CD1c-positive myeloid dendritic cell (primary cell): Measurements from ENCODE around the gene TANGO6.
"Not testable (repeated sequence)": the region's sequence is repeated elsewhere in the genome, so short reads cannot be mapped to it uniquely, and the experiment has no call there.

ENCODE experiments used
- DNase-seq: peaks from one replicate; pipeline ENCODE4 v3.0.0-alpha.2; 2016; ENCODE audit errors: extremely low spot score

Gene TANGO6

DNA sequence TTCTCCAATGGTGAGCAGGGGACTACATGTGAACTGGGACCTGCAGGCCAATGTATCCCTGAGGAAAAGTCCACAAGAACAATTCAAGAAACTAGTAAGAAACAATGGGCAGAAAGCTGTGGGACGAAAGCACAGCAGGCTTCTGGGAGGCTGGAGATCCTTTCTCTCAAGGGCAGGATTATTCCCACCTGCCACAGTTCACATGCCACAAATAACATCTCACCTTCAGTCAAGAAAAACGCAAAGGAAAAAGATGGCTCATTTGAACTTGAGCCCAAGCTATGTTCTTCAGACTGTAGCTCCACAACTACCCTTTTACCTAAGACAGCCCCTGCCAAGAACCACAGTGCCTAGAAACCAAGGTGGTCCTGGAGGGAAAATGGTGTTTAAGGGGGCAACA is 275.1 kb downstream of the TANGO6 start:
- no peak for DNase-seq

DNA sequence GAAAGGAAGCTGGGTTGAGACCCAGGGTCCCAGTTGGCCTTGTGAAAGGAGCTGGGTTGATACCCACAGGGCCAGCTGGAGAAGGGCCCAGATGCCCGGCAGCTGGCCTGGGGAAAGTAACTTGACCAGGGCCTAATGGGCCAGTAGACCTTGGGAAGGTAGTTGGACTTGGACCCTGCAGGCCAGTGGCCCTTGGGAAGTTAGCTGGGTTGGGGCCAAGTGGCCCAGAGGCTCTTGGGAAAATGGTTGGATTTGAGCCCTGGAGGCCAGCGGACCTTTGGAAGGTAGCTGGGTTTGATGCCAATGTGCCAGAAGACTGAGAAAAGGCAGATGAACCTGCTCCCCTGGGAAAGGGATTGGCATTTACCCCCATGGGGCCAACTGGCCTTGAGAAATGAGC is 275.7 kb downstream of the TANGO6 start:
- DNase-seq = no peak

DNA sequence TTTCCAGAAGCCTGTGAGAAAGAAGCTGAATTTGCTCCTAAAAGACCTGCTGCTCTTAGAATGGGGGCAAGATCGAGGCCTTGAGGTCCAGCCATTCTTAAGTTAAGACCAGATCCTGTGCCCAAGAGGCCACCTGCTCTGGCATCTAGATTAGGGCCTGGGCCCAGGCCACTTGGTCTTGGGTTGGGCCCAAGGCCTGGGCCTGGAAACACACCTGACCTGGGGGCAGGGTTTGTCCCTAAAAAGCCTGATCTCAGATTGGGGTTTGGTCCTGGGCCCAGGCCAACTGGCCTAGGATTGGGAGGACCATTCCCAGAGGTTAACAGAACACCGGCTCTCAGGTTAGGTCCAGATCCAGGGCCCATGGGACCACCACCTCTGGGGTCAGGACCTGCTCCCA is 276.2 kb downstream of the TANGO6 start:
- DNase-seq = no peak

DNA sequence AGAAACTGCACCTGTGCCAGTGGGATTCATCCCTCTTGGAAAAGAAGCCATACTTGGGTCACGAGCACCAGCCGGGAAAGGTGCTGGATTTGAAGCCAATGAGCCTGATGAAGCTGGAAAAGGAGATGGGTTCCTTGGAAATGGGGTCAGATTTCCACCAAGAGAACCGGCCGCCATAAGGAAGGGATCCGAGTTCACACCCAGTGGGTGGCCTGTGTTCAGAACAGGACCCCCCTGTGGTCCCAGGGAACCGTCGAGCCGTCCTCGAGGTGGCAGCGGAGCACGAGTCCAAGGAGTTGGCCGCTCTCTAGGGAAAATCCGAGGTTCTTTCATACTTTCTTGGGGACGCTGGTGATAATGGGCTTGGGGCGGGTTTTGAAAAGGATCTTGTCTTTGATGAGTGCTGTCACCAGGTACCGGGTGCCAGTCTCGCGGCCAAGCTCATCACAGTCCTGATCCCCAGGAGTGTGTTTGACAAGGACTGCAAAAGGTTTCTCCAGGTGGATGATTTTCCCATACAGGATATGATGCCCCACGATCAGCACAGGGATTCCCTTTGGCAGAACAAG is 276.8 kb downstream of the TANGO6 start:
- no peak for DNase-seq

DNA sequence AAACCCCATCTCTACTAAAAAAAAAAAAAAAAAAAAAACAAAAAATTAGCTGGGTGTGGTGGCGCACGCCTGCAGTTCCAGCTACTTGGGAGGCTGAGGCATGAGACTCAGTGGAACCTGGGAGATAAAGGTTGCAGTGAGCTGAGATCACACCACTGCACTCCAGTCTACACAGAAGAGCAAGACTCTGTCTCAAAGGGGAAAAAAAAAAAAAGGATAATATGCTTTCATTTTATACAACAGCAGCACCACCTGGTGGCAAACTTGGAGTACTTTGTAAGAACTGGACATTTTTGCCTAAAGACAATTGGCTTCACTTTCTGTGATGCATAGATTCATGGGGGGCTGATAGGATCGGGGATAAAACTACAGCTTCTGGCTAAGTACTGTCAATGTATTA is 280.6 kb downstream of the TANGO6 start:
- peak; percentile 81 for DNase-seq

DNA sequence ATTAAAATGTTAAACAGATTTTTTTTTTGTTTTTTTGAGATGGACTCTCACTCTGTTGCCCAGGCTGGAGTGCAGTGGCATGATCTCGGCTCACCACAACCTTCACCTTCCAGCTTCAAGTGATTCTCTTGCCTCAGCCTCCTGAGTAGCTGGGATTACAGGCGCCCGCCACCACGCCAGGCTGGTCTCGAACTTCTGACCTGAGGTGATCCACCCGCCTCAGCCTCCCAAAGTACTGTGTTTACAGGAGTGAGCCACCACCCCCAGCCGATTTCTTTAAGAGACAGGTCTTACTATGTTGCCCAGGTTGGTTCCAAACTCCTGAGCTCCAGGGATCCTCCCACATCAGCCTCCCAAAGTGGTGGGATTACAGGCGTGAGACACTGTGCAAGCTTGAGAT is 281.1 kb downstream of the TANGO6 start:
- DNase-seq = not testable (repeated sequence)

DNA sequence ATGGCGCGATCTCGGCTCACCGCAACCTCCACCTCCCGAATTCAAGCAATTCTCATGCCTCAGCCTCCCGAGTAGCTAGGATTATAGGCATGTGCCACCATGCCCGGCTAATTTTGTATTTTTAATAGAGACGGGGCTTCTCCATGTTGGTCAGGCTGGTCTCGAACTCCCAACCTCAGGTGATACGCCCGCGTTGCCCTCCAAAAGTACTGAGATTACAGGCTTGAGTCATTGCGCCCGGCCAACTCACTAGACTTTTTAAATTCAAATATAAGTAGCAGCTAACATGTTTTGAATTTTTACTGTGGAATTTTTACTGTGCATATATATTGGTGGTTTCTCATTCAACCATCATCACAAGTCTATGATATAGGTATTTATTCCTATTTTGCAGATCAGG is 281.6 kb downstream of the TANGO6 start:
- DNase-seq = not testable (repeated sequence)

DNA sequence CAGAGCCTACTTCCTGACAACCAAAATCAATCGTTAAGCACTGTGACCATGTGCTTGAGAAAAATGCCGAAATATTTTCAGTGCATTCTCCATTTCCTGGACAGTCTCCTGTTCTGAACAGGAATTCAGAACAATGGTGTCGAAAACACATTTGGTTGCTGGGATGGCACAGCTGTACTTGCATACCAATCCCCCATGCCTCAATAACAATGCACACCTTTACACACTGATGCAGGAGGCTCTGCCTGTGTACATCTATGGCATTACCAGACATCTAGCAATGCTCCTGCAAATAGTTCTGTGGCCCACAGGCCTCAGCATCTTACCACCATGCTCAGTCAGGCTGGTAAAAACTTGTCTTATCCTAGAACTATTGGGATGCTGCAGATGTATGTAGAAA is 282.9 kb downstream of the TANGO6 start:
- DNase-seq = no peak

DNA sequence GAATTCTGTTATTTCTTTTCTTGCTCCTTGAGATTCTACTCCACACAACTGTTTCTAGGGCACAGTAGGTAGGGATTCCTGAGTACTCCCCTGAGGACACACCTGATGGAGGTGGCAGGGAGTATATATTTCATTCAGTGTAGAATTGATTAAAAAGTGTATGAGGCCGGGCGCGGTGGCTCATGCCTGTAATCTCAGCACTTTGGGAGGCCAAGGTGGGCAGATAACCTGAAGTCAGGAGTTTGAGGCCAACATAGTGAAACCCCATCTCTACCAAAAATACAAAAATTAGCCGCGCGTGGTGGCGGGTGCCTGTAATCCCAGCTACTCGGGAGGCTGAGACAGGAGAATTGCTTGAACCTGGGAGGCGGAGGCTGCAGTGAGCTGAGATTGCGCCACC is 283.5 kb downstream of the TANGO6 start:
- not testable (repeated sequence) for DNase-seq

DNA sequence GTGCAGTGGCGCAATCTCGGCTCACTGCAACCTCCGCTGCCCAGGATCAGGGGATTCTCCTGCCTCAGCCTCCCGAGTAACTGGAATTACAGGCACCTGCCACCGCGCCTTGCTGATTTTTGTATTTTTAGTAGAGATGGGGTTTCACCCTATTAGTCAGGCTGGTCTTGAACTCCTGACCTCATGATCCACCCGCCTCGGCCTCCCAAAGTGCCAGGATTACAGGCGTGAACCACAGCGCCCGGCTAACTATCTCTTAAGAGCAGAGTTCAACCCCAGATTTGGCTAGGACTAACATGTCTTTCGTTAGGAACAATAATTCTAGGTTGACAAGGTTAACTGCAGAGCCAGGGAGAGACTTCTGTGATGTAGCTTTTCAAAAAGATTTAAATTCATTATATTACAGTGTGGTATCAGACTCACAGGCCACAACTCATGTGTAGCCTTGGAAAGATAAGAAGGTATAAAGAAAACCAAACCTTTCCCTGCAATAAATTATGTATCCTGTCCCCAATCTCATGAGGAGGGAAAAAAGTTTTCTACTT is 284.7 kb downstream of the TANGO6 start:
- no peak for DNase-seq

DNA sequence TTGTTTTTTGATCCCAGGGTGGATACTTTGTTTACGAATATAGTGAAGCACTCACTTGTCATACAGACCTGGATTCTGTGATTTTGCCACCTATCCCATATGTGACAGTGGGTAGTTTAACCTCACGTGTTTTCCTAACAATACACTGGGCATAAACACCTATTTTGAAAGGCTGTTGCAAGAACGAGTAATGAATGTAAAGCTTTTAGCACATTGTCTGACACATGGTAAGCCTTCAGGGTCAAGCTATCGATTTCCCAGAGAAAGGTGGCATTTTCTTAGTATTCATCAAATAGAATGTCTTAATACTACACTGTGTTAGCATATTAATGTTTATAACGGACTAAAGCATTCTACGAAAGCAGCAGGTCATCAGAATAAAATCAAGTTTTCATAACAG is 287.1 kb downstream of the TANGO6 start:
- DNase-seq = no peak

DNA sequence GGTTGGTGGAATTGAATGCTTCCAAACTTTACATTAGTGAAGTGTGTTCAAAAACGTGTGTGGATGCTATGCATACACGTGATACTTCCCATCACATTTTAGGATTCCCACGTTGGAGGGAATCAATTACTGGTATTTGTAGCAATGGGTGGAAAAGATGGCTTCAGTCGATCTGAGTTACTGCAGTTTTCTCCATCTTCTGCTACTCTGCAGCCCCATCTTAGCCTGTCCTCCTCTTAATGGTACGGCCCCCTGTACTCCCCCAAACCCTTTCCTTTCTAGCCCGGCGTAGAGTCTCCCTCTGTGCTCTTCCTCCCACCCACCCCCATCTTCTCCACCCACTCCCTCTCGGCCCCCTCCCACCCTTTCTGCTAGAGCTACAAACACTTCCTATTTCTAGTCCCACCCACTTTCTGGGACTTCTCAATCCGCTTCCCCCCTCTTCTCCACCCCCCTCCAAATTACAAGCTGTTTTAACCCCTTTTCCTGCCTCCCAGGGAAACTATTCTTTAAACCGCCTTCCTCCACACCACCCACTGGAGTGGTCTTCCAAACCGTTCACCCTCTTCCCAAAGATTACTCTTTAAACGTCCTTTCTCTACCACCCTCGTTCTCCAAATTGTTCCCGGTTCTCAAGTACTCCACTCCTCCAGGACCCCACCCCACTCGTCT is 288.0 kb downstream of the TANGO6 start:
- DNase-seq = peak; percentile 51

DNA sequence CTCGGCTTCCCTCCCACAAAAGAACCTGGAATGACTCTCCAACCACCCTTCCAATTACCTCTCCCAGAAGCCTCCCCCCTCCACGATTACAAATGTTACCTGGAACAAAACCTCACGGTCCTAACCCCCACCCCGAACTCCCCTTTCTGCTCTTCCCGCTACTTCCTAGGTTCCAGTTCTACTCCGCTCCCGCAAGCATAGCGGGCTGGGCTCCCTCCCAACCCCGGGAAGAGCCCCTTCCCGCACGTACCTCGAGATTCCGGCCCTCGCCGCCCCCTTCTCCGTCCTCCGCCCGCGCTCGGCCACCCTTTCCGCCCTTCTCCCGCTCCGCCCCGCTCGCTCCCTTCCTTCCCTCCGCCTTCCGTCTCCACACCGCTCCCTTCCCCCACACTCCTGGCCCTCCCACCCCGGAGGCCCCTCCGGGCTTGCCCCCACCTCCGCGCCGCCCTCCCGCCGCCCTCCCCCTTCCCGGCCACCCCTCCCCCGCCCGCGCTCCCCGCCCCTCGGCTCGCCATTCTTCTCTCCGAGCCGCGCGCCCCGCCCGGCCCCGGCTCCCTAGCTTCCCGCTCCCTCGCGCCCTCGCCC is 288.6 kb downstream of the TANGO6 start:
- DNase-seq = peak; percentile 37

DNA sequence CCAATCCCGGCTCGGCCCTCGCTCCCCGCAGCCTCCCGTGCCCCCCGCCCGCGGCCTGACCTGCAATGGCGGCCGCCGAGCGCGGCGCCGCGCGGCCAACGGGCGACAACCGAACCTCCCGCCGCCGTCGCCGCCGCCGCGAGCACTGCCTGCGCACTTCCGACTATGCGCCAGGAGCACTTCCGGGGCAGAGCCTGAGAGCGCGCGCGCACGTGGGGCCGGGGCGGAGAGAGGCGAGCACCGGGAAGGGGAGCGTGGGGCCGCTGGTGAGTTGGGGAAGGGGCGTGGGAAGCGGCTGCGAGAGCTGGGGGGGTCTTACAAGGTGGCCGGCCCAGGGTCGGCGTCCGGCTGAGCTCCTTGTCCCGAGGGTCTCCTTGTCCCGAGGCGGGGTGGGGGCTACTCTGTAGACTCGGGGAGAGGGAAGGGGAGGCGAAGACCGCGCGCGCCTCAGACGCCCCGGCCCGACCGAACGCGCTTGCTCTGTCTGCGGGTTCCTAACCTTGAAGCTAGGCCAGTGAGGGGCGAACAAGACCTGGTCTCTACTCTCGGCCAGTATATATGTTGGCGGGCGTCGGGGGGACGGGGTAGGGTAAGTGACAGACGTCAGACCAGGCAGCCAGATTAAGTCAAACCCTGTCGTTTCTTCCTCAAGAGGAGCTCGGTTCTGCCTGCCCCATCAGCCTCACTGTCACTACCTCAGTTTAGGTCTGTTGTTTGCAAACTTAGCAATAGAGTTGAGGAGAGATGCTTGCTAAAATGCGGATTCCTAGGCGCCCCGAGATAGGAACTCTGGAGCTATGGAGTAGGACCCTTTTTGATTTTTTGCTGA is 289.3 kb downstream of the TANGO6 start, which contains the start of the genes CHTF8 and UTP4:
TSS of gene CHTF8 (minus strand) at position 165 of the 829 bp plus-strand sequence. CDS start 11,130 bp downstream, outside the sequence.
TSS of gene UTP4 (plus strand) at position 226 of the 829 bp plus-strand sequence. CDS start 811 bp downstream, outside the sequence.
- DNase-seq = peak; percentile 92

DNA sequence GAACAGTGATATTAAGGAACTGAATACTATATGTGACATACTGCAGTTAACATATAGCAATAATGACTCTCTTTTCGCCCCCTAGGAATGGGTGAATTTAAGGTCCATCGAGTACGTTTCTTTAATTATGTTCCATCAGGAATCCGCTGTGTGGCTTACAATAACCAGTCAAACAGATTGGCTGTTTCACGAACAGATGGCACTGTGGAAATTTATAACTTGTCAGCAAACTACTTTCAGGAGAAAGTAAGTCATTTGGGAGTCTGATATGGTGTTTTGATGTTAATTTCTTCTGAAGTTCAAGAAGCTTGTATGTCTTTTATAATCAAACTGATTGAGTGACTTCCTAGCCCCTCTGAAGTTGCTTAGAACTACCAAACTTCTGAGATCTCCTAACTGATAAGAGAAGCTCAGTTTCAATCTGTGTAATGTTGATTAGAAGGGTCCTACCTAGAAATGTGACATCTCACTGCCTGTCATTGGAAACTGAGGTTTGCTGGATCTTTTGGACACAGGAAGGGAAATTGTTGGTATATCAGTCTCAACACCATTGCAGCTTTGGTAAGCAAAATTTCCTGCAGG is 290.1 kb downstream of the TANGO6 start:
- DNase-seq = peak; percentile 7
